ENCODE measurements around the gene TNFRSF19. TPM values are rescaled to one million over a fixed set of nuclear protein-coding genes. Genes with fewer than 3 reads are reported as not detected.
"Not testable (repeated sequence)": the region's sequence is repeated elsewhere in the genome, so short reads cannot be mapped to it uniquely, and the experiment has no call there.

Gene TNFRSF19, protein sequence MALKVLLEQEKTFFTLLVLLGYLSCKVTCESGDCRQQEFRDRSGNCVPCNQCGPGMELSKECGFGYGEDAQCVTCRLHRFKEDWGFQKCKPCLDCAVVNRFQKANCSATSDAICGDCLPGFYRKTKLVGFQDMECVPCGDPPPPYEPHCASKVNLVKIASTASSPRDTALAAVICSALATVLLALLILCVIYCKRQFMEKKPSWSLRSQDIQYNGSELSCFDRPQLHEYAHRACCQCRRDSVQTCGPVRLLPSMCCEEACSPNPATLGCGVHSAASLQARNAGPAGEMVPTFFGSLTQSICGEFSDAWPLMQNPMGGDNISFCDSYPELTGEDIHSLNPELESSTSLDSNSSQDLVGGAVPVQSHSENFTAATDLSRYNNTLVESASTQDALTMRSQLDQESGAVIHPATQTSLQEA
- 100 to 1,000 TPM in 1 of 12 donors, 10 to 100 TPM in 10, not detected in 1; 15.7 to 126 (median 22.0) TPM for polyA plus RNA-seq (ENCODE audit: insufficient read length in 12 of 12)
- long read RNA-seq, donor 1, full-length matches to known transcripts: 2 of 2 reads
- long read RNA-seq, donor 1, partial matches to known transcripts: 0 of 2 reads
- long read RNA-seq, donor 1, other reads (novel, unspliced or antisense): 0 of 2 reads
- long read RNA-seq, donor 2, transcript TNFRSF19-201 (10 exons, 3,276 nt): major isoform, 5 of 5 reads
- long read RNA-seq, donor 2, partial matches to known transcripts: 0 of 5 reads
- long read RNA-seq, donor 2, other reads (novel, unspliced or antisense): 0 of 5 reads
- long read RNA-seq, donor 3, partial matches to known transcripts: 0 of 1 reads
- long read RNA-seq, donor 3, other reads (novel, unspliced or antisense): 0 of 1 reads
- long read RNA-seq, donor 4: 0 reads
- long read RNA-seq, donor 5, partial matches to known transcripts: 0 of 3 reads
- long read RNA-seq, donor 5, other reads (novel, unspliced or antisense): 0 of 3 reads
- long read RNA-seq, donor 6, full-length matches to known transcripts: 3 of 3 reads
- long read RNA-seq, donor 6, partial matches to known transcripts: 0 of 3 reads
- long read RNA-seq, donor 6, other reads (novel, unspliced or antisense): 0 of 3 reads
- long read RNA-seq, donor 7, full-length matches to known transcripts: 4 of 4 reads
- long read RNA-seq, donor 7, partial matches to known transcripts: 0 of 4 reads
- long read RNA-seq, donor 7, other reads (novel, unspliced or antisense): 0 of 4 reads
- long read RNA-seq, donor 8, full-length matches to known transcripts: 5 of 5 reads
- long read RNA-seq, donor 8, partial matches to known transcripts: 0 of 5 reads
- long read RNA-seq, donor 8, other reads (novel, unspliced or antisense): 0 of 5 reads
- long read RNA-seq, donor 9, full-length matches to known transcripts: 6 of 6 reads
- long read RNA-seq, donor 9, partial matches to known transcripts: 0 of 6 reads
- long read RNA-seq, donor 9, other reads (novel, unspliced or antisense): 0 of 6 reads
- long read RNA-seq, donor 10, full-length matches to known transcripts: 4 of 4 reads
- long read RNA-seq, donor 10, partial matches to known transcripts: 0 of 4 reads
- long read RNA-seq, donor 10, other reads (novel, unspliced or antisense): 0 of 4 reads
- long read RNA-seq, donor 11, full-length matches to known transcripts: 6 of 6 reads
- long read RNA-seq, donor 11, partial matches to known transcripts: 0 of 6 reads
- long read RNA-seq, donor 11, other reads (novel, unspliced or antisense): 0 of 6 reads

DNA sequence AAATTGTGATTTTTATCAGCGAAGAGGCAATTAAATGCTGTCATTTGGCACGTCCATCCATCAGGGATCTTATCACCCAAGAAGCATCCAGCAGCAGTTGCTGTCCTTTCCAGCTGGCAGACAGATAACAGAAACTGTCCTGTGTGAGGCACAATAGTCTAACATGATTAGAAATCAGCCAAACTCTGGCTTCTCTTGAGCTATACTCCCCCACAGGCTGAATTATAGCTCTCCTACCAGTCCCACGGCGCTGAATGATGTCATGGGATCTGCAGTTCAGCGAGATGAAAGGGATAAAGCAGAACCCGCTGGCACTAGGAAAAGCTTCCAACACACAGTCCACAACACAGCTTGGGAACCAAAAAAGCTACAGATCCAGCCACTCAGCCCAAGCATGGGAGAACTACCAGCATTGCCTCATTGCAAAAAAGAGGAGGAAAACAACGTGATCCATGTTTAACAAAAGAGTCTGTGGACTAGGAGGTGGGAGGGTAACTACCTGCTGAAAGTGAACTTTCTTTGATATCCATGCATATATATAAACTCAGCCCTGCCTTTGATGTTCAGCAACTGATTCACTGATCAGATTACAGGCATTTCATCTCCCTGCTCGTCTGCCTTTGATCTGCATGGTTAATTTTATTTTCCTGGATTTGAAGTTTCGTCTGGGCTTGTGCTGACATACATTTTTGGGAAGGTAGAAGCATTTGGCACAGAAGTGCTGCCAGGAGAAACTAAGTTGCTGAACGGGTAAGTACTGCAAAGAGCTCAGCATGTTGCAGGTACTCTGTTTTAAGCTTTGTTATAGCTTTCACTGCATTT is at the start of gene TNFRSF19:
TSS of gene TNFRSF19 (plus strand) at position 314 of the 822 bp plus-strand sequence. CDS start 19,772 bp downstream, outside the sequence.
- DNase-seq: no peak

DNA sequence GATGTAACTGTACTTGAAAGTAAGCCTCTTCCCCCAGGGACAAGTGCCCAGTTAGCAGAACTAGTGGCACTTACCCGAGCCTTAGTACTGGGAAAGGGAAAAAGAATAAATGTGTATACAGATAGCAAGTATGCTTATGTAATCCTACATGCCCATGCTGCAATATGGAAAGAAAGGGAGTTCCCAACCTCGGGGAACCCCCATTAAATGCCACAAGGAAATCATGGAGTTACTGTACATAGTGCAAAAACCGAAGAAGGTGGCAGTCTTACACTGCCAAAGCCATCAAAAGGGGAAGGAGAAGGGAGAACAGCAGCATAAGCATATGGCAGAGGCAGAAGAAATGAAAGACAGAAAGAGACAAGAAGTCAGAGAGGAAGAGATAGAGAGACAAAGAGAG is 40.3 kb upstream of the TNFRSF19 start:
- DNase-seq: not testable (repeated sequence)

DNA sequence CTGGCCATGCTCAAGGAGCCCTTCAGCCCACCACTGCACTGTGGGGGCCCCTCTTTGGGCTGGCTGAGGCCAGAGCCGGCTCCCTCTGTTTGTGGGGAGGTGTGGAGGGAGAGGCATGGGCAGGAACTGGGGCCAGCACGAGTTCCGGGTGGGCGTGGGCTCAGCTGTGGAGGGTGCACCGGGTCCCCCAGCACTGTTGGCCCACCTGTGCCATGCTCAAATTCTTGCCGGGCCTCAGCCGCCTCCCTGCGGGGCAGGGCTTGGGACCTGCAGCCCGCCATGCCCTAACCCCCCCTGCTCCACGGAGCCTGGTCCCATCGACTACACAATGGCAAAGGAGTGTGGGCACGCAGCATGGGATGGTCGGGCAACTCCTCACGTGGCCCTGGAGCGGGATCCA is 38.8 kb upstream of the TNFRSF19 start:
- DNase-seq: no peak

DNA sequence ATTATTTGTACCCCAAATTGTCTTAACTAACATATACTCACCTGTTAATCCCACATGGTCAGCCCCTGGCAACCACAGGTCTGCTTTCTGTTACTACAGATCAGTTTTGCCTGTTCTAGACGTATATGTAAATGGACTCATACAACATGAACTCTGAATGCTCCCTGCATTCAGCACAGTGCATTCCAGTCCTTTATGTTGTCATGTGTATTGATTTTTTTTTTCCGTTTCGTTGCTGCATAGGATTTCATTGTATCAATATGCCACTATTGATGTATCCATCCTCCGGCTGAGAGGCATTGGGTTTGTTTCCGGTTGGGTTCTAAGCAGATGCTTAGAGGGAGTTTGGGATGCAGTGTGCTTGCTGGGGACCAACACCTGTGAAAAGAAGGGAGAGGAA is 36.1 kb upstream of the TNFRSF19 start:
- no peak for DNase-seq

DNA sequence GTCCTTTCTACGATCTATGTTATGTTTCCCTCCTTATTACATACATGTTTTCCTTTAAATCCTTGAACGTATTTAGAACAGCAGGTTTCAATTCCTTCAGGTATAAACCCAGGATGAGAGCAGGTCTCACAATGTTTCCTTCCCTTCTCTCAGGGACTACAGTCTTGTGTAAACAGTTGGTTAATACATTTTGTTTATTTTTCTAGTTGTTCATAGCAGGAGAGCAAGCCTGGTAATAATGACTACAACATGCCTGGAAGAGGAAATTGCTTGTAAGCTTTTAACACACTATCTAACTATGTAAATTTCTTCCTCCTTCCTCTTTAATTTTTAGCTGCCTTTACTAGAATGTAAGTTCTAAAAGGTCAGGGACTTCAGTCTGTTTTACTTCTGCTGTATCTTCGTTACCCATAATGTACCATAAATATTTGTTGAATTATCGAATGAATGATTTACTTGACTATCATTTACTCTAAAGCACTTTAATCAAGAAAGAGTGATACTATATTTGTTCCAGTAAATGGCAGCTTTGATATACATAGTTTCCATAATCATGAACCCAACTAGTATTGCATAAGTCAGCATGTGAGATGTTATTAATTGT is 28.9 kb upstream of the TNFRSF19 start:
- no peak for DNase-seq

DNA sequence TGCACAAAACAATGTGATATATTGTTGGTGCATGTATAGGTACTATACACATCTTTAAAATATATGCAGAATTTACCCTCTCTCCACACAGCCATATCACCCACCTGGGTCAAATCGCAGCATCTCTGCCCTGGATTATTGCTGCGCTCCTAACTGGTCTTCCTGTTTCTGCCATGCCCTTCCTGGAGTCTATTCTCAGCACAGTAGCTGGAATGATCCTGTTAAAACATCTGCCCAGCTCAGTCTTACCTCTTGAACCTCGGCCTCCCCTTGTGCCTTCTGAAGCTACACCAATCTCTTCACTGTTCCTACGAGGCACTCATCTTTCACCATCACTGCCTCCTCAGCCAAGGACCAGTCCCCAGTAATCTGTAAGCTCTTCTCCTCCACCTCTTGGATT is 25.5 kb upstream of the TNFRSF19 start:
- DNase-seq: no peak

DNA sequence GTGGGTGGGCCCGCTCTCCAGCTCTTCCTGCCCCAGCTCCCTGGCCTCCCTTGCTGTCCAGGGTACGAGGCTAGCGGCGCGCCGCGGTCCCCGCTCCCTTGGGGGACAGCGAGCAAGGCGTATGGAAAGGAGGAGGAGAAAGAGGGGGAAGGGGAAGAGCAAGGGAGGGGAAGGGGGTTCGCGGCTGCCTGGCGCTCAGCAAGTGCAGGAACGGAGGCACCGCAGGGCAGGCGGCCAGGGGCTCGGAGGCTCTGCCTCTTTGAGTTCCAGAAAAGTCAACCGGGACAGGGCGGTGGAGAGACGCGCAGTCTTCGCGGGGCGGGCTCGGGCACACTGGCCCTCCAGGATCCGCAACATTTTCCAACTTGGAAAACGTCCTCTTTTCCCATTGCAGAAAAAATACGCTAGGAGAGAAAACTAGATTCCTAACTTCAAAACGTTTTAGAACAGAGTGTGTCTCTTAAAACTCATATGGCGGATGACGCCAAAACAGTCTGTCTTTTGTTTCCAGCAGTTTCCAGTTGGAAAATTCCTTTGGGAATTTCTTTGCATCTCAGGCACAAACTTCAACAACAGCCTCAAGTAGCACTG is 23.1 kb upstream of the TNFRSF19 start:
- DNase-seq: no peak

DNA sequence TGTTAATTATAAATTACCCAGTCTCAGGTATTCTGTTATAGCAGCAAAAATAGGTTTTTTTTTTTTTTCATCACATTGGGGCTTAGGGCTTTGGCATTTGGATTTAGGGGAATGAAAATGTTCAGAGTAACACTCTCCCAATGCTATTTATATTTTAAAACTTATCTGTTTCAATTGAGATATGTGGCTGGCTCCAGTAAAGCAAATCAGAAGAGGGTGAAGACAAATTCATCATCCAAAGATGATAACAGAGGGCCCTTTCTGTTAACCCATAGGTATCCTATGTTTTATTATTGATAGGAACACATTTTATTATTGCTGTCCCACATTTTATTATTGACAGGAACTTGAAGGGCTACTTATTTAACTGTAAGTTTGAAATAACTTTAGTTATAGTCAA is 20.5 kb upstream of the TNFRSF19 start:
- DNase-seq: no peak

DNA sequence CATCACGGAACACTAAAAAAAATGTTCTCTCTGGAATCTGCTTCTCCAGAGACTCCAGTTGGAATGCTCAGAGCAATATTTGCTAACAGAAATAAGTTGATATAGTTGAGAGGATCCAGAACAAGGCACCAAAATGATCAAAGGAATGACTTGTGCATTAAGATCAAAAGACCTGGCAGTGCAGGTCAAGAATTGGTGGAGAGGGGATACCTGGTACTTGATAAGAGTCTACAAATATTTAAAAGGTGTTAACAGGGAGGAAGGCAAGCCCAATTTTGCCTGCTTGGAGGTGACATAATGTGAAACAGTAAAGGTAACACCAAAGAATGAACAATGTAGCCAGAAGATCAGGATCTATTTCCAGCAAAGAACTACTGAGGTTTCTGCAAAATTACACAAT is 20.0 kb upstream of the TNFRSF19 start:
- no peak for DNase-seq

DNA sequence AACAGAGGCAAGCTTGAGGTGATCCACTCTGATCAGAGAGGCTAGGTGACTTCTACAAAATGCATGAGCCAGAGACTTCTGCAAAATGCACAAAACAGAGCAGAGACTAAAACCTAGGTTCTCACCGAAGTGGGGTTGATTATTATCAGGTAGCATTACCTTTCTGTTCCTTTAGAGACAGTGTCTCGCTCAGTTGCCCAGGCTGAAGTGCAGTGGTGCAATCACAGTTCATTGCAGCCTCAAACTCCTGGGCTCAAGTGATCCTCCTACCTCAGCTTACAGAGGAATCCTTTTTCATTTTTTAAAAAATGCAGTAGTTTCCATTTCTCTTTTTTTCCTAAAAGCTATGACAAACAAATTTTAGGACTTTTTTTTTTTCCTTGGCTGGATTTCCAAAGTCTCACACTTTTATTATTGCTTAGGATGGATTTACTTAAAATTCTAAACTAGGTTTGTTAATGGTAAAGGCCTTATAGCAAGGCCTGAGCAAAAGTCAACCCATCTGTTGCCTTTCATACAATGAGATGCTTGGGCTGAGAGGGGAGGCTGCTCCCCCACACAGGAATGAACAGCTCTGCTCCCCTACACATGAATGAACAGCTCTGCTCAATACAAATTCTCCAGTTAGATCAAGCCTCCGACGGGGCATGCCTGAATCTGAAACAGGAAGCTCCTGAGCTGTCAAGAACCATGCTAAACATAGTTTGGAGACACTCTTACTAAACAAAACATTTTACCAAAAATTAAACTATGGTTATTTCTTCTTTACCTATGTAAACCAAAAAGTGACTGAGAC is 18.8 kb upstream of the TNFRSF19 start:
- DNase-seq: no peak

DNA sequence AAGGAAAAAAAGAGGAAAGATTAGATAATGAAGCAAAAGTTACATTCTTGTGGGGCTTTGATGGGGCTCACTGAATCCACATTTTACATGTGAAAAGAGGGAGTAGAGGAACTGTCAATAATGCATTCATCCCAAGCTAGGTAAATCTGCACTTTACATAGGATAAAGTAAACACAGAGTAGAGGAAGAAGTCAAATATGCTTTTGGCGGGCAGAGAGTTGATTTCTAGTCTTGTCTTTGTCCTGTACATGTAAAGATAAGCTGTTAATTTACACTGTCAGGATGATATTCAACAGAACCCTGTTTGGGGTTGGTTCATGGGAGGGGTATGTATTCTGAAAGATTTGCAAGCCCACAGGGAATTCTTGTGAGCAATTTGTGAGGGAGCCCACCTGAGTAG is 18.0 kb upstream of the TNFRSF19 start:
- DNase-seq: no peak

DNA sequence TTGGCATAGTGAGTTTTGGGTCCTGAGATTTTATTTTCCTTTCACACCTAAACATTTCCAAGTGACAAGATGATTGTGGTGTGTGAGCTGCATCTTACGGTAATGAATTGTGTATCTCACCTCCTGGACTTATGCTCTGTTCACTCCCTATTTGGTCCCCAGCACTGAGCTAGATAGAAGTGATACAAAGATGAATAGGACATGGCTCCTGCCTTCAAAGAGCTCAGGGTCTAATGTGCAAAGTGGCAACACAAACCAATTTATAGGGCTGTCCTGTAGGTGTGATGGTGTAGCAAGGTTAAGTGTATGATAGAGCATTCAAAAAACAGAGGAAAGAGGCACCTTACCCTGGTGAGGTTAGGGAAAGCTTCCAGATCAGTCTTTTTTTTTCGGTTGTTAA is 17.6 kb upstream of the TNFRSF19 start:
- DNase-seq: no peak

DNA sequence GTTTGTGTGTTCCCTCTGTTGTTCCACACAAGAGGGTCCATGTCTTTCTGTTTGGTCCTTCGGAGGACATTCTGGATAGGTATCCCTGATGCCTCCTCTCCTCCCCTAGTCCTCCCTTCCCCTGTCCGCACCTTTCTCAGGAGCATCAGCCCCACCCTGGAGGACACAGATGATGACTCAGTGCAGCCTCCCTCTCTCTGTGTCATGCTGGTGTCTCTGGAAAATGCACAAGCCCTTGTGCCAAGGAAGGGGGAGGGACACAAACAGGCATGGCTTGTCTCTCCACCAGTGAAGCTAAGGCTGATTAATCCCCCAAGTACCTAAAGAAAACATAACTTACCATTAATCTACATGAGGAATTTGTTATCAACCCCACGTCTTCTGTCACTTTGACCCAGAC is 16.2 kb upstream of the TNFRSF19 start:
- no peak for DNase-seq

DNA sequence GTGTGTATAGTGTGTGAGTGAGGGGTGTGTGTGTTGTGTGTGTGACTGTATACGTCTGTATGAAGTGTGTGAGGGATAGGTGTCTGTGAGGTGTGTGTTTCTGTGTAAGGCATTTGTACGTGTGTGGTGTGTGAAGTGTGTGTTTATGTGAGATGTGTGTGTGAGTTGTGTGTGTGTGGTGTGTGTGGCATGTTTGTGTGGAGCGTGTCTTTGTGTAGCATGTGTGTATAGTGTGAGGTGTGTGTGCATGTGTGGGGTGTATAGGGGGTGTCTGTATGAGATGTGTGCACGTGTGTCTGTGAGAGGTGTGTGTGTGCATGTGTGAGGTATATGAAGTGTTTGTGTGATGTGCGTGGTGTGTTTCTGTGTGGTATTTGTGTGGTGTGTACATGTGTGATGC is 13.2 kb upstream of the TNFRSF19 start:
- no peak for DNase-seq

DNA sequence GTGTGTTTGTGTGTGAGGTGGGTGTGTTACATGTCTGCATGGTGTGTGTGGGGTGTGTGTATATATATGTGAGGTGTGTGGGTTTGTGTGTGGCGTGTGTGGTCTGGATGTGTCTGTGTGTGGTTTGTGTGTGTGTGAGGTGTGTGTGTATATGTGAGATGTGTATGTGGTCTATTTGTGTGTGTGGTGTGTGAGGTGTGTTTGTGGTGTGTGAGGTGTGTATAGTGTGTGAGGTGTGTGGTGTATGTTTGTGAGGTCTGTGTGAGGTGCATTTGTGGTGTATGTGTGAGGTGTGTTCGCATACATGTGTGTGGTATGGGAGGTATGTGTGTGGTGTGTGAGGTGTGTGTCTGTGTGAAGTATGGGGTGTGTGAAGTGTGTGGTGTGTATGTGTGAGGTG is 12.5 kb upstream of the TNFRSF19 start:
- DNase-seq: no peak

DNA sequence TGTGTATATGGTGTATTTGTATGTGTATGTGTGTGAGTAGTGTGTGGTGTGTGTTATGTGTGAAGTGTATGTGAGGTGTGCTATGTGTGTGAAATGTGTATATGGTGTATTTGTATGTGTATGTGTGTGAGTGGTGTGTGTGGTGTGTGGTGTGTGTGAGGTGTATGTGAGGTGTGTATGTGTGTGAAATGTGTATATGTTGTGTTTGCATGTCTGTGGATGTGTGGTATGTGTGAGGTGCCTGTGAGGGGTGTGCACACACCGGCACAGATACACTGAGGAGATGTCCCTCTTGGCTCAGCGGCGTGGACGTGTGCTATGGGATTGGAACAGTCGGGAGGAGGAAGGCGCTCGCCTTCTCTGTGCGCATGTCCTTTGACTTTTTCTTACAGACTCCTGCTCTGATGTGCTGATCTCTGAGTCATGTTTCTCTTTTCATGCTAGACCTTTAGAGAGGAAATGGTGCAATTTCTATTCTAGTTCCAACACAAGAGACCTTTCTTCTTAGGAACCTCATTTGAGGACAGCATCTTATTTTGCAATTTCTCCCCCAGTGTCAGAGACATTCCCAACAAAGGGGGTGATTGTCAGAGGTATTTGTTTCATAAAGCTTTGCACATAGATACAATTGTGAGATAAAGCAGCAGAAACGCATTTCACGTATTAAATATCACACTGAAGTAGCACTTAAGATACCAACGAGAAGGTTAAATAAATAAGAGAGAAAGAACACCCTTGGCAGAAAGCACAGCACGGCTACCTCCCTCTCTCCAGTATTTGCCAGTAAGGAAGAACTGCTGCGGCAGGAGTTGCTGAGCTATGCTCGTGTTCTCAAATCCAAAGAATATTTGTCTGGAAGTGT is 11.3 kb upstream of the TNFRSF19 start:
- DNase-seq: no peak

DNA sequence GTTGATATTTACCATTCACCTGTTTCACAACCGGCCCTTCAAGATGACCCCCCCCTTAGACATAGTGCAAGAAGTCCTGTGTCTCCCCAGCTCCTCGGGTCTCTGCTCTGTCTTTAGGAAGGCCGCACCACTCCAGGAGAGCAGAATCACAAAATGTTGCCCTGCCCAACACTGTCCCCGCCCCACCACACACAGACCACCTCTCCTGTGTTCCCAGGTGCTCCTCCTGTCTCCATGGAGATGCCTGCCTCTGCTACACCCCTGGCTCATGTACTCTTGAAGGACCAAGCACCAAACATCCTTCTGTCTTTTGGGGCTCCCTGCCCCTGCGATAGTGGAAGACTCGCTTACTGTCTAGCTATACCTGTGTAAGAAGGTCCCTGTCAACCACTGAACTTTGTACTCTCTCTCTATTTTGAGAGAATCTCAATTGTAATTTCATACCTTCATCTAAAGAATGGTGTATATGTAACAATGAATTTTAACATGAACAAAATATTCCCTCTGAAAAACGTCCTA is 9.6 kb upstream of the TNFRSF19 start:
- no peak for DNase-seq

All from muscle of arm (tissue), 14 donors.